Measurements from ENCODE around the gene ATP7A.
"Not testable (repeated sequence)": the region's sequence is repeated elsewhere in the genome, so short reads cannot be mapped to it uniquely, and the experiment has no call there.

The ATP7A gene

GRCh38 chrX:78042601-78043000 is 132.1 kb downstream of the ATP7A start:
- DNase-seq: no peak

- no peak for DNase-seq
These were observed 135.9 kb downstream of the ATP7A start for GRCh38 chrX:78046362-78046761.

GRCh38 chrX:78048052-78048451 is 137.6 kb downstream of the ATP7A start:
- no peak for DNase-seq

- no peak for DNase-seq
These were observed 153.2 kb downstream of the ATP7A start for GRCh38 chrX:78063687-78064086.

GRCh38 chrX:78064152-78064551 is 153.7 kb downstream of the ATP7A start:
- DNase-seq: no peak

- not testable (repeated sequence) for DNase-seq
These were observed 154.5 kb downstream of the ATP7A start for GRCh38 chrX:78064698-78065601.

- DNase-seq: no peak
These were observed 155.6 kb downstream of the ATP7A start for GRCh38 chrX:78066110-78066509.

- DNase-seq: no peak
These were observed 160.8 kb downstream of the ATP7A start for GRCh38 chrX:78071331-78071730.

GRCh38 chrX:78073147-78074077 is 162.9 kb downstream of the ATP7A start:
- DNase-seq: not testable (repeated sequence)

GRCh38 chrX:78074088-78074487 is 163.6 kb downstream of the ATP7A start:
- DNase-seq: no peak

GRCh38 chrX:78075787-78076389 is 165.4 kb downstream of the ATP7A start:
- no peak for DNase-seq

GRCh38 chrX:78081413-78081812 is 170.9 kb downstream of the ATP7A start:
- not testable (repeated sequence) for DNase-seq

- DNase-seq: no peak
These were observed 181.8 kb downstream of the ATP7A start for GRCh38 chrX:78092296-78092695.

GRCh38 chrX:78098108-78098507 is 187.6 kb downstream of the ATP7A start:
- DNase-seq: no peak
